ENCODE measurements around the gene BTBD9. TPM values are rescaled to one million over a fixed set of nuclear protein-coding genes. Genes with fewer than 3 reads are reported as not detected.

Gene BTBD9
- total and polyA plus RNA-seq, 7 experiments from 2014 or later = 12.7 to 58.8 (median 37.8) TPM

DNA sequence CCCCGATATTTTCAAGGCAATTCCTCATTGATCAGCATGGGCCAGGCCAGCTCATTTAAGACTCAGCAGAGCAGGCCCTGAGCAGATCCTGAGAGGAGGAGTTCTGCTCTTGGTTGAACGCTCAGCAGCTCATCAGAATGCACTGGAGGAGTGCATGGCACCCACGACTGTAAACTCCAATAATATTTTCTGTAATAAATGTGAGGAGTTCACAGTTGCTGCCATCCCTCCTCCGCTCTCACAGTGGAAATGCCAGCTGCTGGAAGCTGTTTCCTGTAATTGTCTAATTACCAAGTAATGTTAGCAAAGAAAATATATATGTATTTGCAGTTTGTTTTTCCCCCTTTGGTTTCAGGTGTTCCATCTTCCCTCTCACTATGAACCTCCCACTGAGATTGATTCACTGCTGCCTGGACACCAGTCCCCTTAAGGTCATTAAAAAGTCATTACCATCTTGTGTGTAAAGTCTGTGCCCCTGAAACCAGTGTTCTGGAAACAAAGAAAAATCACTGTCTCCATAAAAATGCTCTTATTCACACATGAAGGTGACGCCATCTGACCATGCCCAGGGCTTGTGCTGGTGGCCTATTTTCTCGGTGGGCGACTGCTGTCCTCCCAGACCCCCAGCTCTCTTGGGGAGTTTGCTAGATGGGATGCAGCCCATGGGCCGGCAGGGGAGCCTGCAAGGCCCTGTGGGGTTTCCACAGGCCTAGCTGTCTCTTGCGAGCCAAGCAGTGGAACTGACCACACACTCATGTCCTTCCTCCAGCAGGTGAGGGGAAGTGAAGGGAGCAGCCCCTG lies 446.0 kb downstream of the BTBD9 start:
- Histone ChIP-seq H3K4me3 (ENCODE audit: low read length) (no peak overlapping the region), H3K9me3 (ENCODE audit: control insufficient read depth in 2 of 3, low read length in 3 of 3) (no peaks in the 10 kb centered on the region), H3K27ac (ENCODE audit: low read depth, low read length) (no peak overlapping the region), H3K4me1 (ENCODE audit: control insufficient read depth in 2 of 2, insufficient read depth in 2 of 2, low read length in 2 of 2) (no peaks in the 10 kb centered on the region), H3K27me3 (ENCODE audit: control insufficient read depth in 2 of 2, insufficient read depth in 2 of 2, low read length in 2 of 2) (no peaks in the 10 kb centered on the region), H3K36me3 (ENCODE audit: control insufficient read depth in 2 of 3, insufficient read depth in 3 of 3, low read length in 3 of 3) (peaks cover 0 to 11% (median 0%) of the 10 kb centered on the region in 3 experiments)
- DNase-seq = no peak
- ChIA-PET POLR2A (no interaction called here), CTCF (no interaction called here)
- Mint-ChIP-seq H3K36me3 (peaks cover 0 to 32% (median 9%) of the 10 kb centered on the region in 5 donors), H3K27me3 (no peaks in the 10 kb centered on the region), H3K4me1 (peaks cover 0 to 5% (median 0%) of the 10 kb centered on the region in 7 donors), H3K9me3 (peaks cover 0 to 2% (median 0%) of the 10 kb centered on the region in 11 donors), H3K4me3 (no peak overlapping the region), H3K27ac (no peak overlapping the region)
- ATAC-seq = no peak
- intact Hi-C loops (cut with micrococcal nuclease) = no loop called here

DNA sequence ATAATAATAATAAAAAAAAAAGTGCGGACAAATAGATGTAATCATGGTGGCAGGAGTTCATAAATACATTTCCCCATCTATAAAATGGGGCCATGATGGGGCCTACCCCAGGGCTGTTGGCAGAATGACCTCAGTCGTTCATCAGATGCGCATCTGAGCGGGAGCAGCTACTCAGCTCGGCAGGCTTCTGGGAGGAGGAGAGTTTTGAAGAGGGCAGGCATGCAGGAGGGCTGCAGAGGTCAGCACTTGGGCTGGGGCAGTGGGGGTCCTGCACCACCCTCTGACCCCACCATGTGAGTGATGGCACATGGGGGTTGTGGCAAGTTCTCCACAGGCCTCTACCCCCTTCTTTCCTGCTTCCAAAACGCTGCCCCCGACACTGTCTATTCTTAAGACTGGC lies 446.7 kb downstream of the BTBD9 start:
- POLR2A ChIA-PET = no interaction called here
- H3K27ac Mint-ChIP-seq = no peak overlapping the region
- intact Hi-C loops (cut with micrococcal nuclease) = no loop called here

DNA sequence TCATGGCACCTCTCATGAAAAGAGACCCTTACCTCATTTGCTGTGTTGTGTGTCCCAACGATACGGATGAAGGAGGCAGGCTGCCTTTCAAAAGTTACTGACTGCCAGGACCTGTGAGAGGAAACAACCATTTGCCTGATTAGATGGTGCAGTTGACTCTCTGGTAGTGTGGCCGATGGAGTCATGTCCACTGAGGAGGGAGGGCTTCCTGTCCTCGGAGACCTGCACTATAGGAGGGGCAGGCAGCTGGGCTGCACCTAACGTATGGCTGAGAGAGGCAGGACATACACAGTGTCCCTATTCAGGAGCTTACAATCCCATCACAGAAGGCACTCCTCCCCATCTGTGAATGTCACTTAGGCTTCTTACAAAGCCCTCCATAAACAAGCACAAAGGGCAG lies 447.2 kb downstream of the BTBD9 start:
- Histone ChIP-seq H3K9me3 (ENCODE audit: control insufficient read depth in 2 of 3, low read length in 3 of 3) (no peaks in the 10 kb centered on the region), H3K4me1 (ENCODE audit: control insufficient read depth in 2 of 2, insufficient read depth in 2 of 2, low read length in 2 of 2) (no peaks in the 10 kb centered on the region), H3K36me3 (ENCODE audit: control insufficient read depth in 2 of 3, insufficient read depth in 3 of 3, low read length in 3 of 3) (peaks cover 0 to 16% (median 0%) of the 10 kb centered on the region in 3 experiments), H3K27ac (ENCODE audit: low read depth, low read length) (no peak overlapping the region), H3K4me3 (ENCODE audit: low read length) (no peak overlapping the region), H3K27me3 (ENCODE audit: control insufficient read depth in 2 of 2, insufficient read depth in 2 of 2, low read length in 2 of 2) (no peaks in the 10 kb centered on the region)
- ChIA-PET CTCF (interaction anchor here (0.8 kb wide), 1 partner anchor 261 kb away, joined by 3 read pairs; no protein-coding TSS in a partner anchor), POLR2A (interaction anchor here (0.5 kb wide), 1 partner anchor 461 kb away, joined by 3 read pairs; no protein-coding TSS in a partner anchor)
- Mint-ChIP-seq H3K36me3 (peaks cover 0 to 30% (median 5%) of the 10 kb centered on the region in 5 donors), H3K4me3 (no peak overlapping the region), H3K27me3 (no peaks in the 10 kb centered on the region), H3K4me1 (peaks cover 0 to 8% (median 0%) of the 10 kb centered on the region in 7 donors), H3K9me3 (peaks cover 0 to 2% (median 0%) of the 10 kb centered on the region in 11 donors), H3K27ac (no peak overlapping the region)
- intact Hi-C loops (cut with micrococcal nuclease) = no loop called here
- DNase-seq (no peak), ATAC-seq (no peak)

More for the DNA sequence above, 446.7 kb downstream of the BTBD9 start:
- peaks cover 0 to 2% (median 0%) of the 10 kb centered on the region in 11 donors for H3K9me3 Mint-ChIP-seq
- Histone ChIP-seq H3K4me3 (ENCODE audit: low read length) (no peak overlapping the region), H3K27ac (ENCODE audit: low read depth, low read length) (no peak overlapping the region), H3K4me1 (ENCODE audit: control insufficient read depth in 2 of 2, insufficient read depth in 2 of 2, low read length in 2 of 2) (no peaks in the 10 kb centered on the region), H3K9me3 (ENCODE audit: control insufficient read depth in 2 of 3, low read length in 3 of 3) (no peaks in the 10 kb centered on the region), H3K27me3 (ENCODE audit: control insufficient read depth in 2 of 2, insufficient read depth in 2 of 2, low read length in 2 of 2) (no peaks in the 10 kb centered on the region), H3K36me3 (ENCODE audit: control insufficient read depth in 2 of 3, insufficient read depth in 3 of 3, low read length in 3 of 3) (peaks cover 0 to 16% (median 0%) of the 10 kb centered on the region in 3 experiments)
- peaks cover 0 to 32% (median 9%) of the 10 kb centered on the region in 5 donors for H3K36me3 Mint-ChIP-seq
- DNase-seq (no peak), ATAC-seq (no peak)
- H3K4me1 Mint-ChIP-seq = peaks cover 0 to 5% (median 0%) of the 10 kb centered on the region in 7 donors
- no peak overlapping the region for H3K4me3 Mint-ChIP-seq
- no peaks in the 10 kb centered on the region for H3K27me3 Mint-ChIP-seq
- CTCF ChIA-PET = no interaction called here

DNA sequence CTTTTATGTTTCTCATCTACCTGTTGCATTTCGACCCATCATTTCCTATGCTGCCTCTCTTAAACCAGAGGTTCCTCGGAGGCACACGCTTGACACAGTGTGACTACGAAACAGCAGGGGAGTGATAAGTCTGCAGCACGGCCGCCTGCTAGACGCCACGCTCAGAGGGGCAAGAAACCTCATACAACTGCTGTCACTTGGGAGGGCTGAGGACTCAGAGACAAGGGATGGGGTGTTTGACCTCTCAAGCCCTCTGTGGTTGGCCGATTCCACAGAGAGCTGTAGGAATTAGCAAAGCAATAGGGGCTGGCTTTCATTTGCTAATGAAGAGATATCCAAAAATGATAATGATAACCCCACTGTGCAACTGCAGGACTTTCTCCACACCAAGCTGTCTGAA lies 447.7 kb downstream of the BTBD9 start:
- peaks cover 0 to 2% (median 0%) of the 10 kb centered on the region in 11 donors for H3K9me3 Mint-ChIP-seq
- no peak overlapping the region for H3K4me3 Mint-ChIP-seq
- H3K4me1 Mint-ChIP-seq = peaks cover 0 to 12% (median 0%) of the 10 kb centered on the region in 7 donors
- no peaks in the 10 kb centered on the region for H3K27me3 ChIP-seq (ENCODE audit: control insufficient read depth in 2 of 2, insufficient read depth in 2 of 2, low read length in 2 of 2)
- ATAC-seq = no peak
- DNase-seq = no peak
- H3K36me3 ChIP-seq (ENCODE audit: control insufficient read depth in 2 of 3, insufficient read depth in 3 of 3, low read length in 3 of 3) = peaks cover 0 to 16% (median 0%) of the 10 kb centered on the region in 3 experiments
- no peak overlapping the region for H3K27ac ChIP-seq (ENCODE audit: low read depth, low read length)
- ChIA-PET CTCF (interaction anchor here (0.8 kb wide), 1 partner anchor 262 kb away, joined by 3 read pairs; no protein-coding TSS in a partner anchor), POLR2A (interaction anchor here (0.5 kb wide), 1 partner anchor 461 kb away, joined by 3 read pairs; no protein-coding TSS in a partner anchor)
- intact Hi-C loops (cut with micrococcal nuclease) = no loop called here
- no peak overlapping the region for H3K4me3 ChIP-seq (ENCODE audit: low read length)
- H3K36me3 Mint-ChIP-seq = peaks cover 0 to 31% (median 5%) of the 10 kb centered on the region in 5 donors
- H3K4me1 ChIP-seq (ENCODE audit: control insufficient read depth in 2 of 2, insufficient read depth in 2 of 2, low read length in 2 of 2) = no peaks in the 10 kb centered on the region
- H3K9me3 ChIP-seq (ENCODE audit: control insufficient read depth in 2 of 3, low read length in 3 of 3) = no peaks in the 10 kb centered on the region
- H3K27ac Mint-ChIP-seq = no peak overlapping the region
- no peaks in the 10 kb centered on the region for H3K27me3 Mint-ChIP-seq

DNA sequence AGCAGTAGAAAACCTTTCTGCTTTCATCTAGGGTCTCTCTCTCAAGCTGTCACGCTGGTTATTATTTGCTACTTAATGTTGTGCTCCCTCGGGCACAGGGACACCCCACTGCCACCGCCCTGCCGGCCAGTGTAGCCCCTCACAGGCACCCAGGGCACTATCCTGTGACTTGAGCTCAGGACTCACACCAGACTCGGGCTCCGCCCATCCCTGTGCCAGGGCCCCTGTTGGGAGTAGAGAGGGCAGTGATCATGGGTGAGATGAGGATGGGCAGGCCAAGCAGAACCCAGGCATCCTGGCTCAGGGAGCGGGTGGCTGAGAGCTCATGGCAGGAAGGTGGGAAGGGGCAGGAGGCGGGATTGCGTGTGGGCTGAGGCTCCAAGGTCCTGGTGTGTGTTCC lies 448.3 kb downstream of the BTBD9 start:
- Mint-ChIP-seq H3K27me3 (no peaks in the 10 kb centered on the region), H3K4me1 (peaks cover 0 to 12% (median 0%) of the 10 kb centered on the region in 7 donors), H3K9me3 (peaks cover 0 to 2% (median 0%) of the 10 kb centered on the region in 11 donors), H3K27ac (peak overlapping the region in 1 of 9 donors; percentile 22), H3K36me3 (peaks cover 0 to 28% (median 5%) of the 10 kb centered on the region in 5 donors), H3K4me3 (no peak overlapping the region)
- H3K27me3 ChIP-seq (ENCODE audit: control insufficient read depth in 2 of 2, insufficient read depth in 2 of 2, low read length in 2 of 2) = no peaks in the 10 kb centered on the region
- POLR2A ChIA-PET = no interaction called here
- ATAC-seq = no peak
- H3K4me1 ChIP-seq (ENCODE audit: control insufficient read depth in 2 of 2, insufficient read depth in 2 of 2, low read length in 2 of 2) = no peaks in the 10 kb centered on the region
- intact Hi-C loops (cut with micrococcal nuclease) = no loop called here
- H3K9me3 ChIP-seq (ENCODE audit: control insufficient read depth in 2 of 3, low read length in 3 of 3) = no peaks in the 10 kb centered on the region
- DNase-seq = no peak
- H3K36me3 ChIP-seq (ENCODE audit: control insufficient read depth in 2 of 3, insufficient read depth in 3 of 3, low read length in 3 of 3) = peaks cover 0 to 16% (median 0%) of the 10 kb centered on the region in 3 experiments
- CTCF ChIA-PET = no interaction called here
- no peak overlapping the region for H3K27ac ChIP-seq (ENCODE audit: low read depth, low read length)
- no peak overlapping the region for H3K4me3 ChIP-seq (ENCODE audit: low read length)

DNA sequence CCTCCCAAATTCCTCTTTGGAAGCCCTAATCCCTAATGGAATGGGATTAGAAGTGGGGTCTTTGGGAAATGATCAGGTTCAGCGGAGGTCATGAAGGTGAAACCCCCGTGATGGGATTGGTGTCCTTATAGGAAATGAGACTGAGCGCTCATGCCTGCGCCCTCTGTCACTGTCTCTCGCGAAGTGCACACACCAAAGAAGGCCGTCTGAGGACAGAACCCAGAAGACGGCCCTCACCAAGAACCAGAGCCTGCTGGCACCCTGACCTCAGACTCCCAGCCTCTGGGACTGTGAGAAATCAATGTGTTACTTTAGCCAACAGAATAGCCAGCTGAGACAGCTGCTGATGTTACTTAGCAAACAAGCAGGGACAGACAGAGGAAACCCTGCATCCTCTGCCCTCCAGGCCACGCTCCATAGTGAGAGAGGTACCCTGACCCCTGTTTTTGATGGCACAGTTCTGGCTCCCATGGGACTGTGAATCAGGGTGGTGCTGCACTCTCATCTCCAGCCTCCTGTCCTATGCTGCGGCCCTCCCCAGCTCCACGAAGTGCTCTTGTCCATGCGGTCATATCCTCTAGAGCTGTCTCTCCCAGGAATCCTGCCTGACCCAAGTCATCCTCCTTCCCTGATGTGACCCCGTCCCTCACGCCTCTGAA lies 450.9 kb downstream of the BTBD9 start:
- Mint-ChIP-seq H3K36me3 (peaks cover 0 to 26% (median 4%) of the 10 kb centered on the region in 5 donors), H3K9me3 (peaks cover 0 to 2% (median 0%) of the 10 kb centered on the region in 11 donors), H3K4me1 (peaks cover 0 to 9% (median 0%) of the 10 kb centered on the region in 7 donors), H3K27ac (peak overlapping the region in 1 of 9 donors; percentile 62), H3K4me3 (no peak overlapping the region), H3K27me3 (no peaks in the 10 kb centered on the region)
- POLR2A ChIA-PET = no interaction called here
- intact Hi-C loops (cut with micrococcal nuclease) = no loop called here
- H3K27ac ChIP-seq (ENCODE audit: low read depth, low read length) = no peak overlapping the region
- H3K27me3 ChIP-seq (ENCODE audit: control insufficient read depth in 2 of 2, insufficient read depth in 2 of 2, low read length in 2 of 2) = no peaks in the 10 kb centered on the region
- peaks cover 0 to 19% (median 0%) of the 10 kb centered on the region in 3 experiments for H3K36me3 ChIP-seq (ENCODE audit: control insufficient read depth in 2 of 3, insufficient read depth in 3 of 3, low read length in 3 of 3)
- no peaks in the 10 kb centered on the region for H3K4me1 ChIP-seq (ENCODE audit: control insufficient read depth in 2 of 2, insufficient read depth in 2 of 2, low read length in 2 of 2)
- DNase-seq (peak in 1 of 9 donors; percentile 13), ATAC-seq (no peak)
- no peaks in the 10 kb centered on the region for H3K9me3 ChIP-seq (ENCODE audit: control insufficient read depth in 2 of 3, low read length in 3 of 3)
- no peak overlapping the region for H3K4me3 ChIP-seq (ENCODE audit: low read length)
- CTCF ChIA-PET = no interaction called here

All from naive thymus-derived CD4-positive, alpha-beta T cell (primary cell).